Epithelial cell of prostate (primary cell): ENCODE data around the gene KIF7.
"Not testable (repeated sequence)": the region's sequence is repeated elsewhere in the genome, so short reads cannot be mapped to it uniquely, and the experiment has no call there.

Experiments
- DNase-seq: peaks from one replicate; pipeline ENCODE4 v3.0.0-alpha.2; 2011; ENCODE audit warnings: low read depth, low spot score
- H3K27ac ChIP-seq: fragments of 450-650 bp; 2 replicates; pipeline ENCODE4 v1.5.1; 2017; ENCODE audit warnings: mild to moderate bottlenecking

The KIF7 gene, protein sequence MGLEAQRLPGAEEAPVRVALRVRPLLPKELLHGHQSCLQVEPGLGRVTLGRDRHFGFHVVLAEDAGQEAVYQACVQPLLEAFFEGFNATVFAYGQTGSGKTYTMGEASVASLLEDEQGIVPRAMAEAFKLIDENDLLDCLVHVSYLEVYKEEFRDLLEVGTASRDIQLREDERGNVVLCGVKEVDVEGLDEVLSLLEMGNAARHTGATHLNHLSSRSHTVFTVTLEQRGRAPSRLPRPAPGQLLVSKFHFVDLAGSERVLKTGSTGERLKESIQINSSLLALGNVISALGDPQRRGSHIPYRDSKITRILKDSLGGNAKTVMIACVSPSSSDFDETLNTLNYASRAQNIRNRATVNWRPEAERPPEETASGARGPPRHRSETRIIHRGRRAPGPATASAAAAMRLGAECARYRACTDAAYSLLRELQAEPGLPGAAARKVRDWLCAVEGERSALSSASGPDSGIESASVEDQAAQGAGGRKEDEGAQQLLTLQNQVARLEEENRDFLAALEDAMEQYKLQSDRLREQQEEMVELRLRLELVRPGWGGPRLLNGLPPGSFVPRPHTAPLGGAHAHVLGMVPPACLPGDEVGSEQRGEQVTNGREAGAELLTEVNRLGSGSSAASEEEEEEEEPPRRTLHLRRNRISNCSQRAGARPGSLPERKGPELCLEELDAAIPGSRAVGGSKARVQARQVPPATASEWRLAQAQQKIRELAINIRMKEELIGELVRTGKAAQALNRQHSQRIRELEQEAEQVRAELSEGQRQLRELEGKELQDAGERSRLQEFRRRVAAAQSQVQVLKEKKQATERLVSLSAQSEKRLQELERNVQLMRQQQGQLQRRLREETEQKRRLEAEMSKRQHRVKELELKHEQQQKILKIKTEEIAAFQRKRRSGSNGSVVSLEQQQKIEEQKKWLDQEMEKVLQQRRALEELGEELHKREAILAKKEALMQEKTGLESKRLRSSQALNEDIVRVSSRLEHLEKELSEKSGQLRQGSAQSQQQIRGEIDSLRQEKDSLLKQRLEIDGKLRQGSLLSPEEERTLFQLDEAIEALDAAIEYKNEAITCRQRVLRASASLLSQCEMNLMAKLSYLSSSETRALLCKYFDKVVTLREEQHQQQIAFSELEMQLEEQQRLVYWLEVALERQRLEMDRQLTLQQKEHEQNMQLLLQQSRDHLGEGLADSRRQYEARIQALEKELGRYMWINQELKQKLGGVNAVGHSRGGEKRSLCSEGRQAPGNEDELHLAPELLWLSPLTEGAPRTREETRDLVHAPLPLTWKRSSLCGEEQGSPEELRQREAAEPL (N-terminal part only)

DNA sequence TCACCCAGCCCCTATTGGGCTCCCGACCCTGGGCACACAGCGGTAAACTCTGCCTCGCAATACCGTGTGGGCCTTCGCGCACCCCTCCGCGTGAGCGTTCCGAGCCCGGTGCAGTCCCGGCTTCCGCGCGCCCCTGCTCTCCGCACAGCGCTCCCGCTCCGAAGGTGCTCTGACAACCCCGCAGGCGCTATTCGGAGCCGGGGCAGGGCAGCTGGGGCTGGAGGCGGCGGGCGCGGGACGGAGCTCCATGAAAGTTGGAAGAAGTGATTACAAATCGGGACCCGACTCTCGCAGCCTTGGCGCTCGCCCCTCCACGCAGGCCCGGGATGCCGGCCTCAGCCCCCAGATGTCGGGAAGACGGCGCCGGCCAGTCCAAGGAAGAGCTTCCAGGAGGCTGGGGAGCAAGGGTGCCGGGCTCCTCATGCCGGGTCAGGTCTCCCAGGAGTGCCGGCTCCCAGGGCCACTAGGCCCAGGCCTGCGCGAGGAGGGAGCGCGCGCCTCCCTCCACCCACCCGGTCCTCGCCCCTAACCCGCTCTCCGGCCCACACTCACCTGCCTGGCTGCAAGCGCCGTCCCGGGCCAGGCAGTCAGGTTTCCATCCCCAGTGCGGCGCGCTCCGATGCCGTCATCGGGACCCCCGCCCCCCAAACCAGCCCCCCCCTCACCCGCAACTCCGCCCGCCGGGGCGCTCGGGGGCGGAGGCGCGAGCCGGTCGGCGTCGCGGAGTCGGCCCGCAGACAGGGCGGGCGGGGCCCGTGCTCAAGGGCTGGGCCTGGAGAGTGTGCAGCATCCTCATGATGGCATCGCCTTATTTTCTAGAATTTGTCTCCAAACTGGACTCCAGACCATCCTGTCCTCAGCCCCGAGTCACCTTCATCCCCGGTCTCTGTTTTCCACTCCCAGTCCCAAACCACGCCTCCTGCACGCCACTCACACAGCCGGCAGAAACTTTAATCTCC is at the start of gene KIF7:
TSS of gene KIF7 (minus strand) at position 621 of the 959 bp plus-strand sequence. CDS start 2,537 bp downstream, outside the sequence.
- H3K27ac ChIP-seq, result no peak within 1 kb of the TSS
- no peak for DNase-seq

DNA sequence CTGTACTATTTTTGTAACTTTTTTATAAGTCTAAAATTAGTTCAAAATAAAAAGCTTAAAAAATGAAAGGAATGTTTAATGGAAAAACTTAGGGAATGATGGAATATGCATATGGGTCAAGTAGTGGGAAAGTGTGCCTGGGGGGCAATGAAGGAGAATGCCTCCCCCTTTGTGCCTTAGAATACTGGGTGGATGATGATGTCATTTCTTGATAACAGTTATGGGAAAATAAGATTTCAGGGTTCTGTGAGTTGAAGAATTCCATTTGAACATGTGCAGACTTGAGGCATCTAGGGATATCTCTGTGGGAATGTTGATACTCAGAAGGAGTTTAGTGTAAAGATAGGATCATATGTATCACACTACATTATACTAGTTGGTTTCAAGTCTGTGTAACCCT is 49.1 kb upstream of the KIF7 start:
- DNase-seq, result no peak
- H3K27ac ChIP-seq, result no peak overlapping the region

DNA sequence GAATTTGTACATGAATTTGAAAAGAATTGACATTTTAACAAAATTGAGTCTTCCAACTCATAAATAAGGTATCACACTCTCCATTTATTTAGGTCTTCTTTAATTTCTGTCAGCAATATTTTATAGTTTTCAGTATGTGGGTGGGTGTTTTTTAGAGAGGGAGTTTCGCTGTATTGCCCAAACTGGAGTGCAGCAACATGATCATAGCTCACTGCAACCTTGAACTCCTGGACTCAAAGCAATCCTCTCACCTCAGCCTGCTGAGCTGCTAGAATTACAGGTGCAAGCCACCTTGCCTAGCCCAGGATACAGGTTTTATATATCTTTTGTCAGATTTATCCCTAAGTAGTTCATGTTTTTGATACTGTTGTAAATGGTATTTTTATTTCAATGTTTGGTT is 39.9 kb upstream of the KIF7 start:
- H3K27ac ChIP-seq, result no peak overlapping the region
- DNase-seq, result no peak

DNA sequence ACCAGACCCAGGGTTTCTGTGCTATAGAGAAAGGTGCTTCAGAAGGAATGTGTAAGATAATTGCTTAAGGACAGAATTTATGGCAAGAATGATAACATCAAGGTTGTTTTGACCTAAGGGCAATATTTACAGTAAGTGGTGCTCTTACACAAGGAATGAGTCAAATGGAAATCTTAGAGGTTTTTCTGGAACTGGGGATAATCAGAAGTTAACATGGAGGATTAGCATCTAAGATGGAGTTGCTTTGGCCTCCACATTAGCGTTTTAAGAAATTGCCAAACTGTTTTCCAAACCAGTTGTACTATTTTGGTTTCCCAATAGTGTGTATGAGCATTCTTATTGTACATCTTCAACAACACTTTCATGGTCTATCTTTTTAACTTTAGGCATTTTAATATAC is 38.4 kb upstream of the KIF7 start:
- H3K27ac ChIP-seq, result no peak overlapping the region
- no peak for DNase-seq

DNA sequence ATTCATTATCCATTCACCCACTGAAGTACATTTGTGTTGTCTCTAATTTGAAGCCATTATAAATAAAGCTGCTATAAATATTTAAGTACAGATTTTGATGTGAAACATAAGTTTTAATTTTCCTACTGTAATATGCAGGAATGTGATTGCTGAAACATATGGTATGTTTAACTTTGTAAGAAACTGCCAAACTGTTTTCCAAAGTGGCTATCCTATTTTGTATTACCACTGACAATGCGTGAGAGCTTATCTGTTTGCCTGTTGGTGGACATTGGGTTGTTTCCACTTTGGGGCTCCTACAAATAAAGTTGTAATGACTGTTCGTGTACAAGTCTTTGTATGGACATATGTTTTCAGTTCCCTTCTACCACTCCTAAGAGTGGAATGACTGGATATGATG is 37.8 kb upstream of the KIF7 start:
- H3K27ac ChIP-seq, result no peak overlapping the region
- DNase-seq, result no peak

DNA sequence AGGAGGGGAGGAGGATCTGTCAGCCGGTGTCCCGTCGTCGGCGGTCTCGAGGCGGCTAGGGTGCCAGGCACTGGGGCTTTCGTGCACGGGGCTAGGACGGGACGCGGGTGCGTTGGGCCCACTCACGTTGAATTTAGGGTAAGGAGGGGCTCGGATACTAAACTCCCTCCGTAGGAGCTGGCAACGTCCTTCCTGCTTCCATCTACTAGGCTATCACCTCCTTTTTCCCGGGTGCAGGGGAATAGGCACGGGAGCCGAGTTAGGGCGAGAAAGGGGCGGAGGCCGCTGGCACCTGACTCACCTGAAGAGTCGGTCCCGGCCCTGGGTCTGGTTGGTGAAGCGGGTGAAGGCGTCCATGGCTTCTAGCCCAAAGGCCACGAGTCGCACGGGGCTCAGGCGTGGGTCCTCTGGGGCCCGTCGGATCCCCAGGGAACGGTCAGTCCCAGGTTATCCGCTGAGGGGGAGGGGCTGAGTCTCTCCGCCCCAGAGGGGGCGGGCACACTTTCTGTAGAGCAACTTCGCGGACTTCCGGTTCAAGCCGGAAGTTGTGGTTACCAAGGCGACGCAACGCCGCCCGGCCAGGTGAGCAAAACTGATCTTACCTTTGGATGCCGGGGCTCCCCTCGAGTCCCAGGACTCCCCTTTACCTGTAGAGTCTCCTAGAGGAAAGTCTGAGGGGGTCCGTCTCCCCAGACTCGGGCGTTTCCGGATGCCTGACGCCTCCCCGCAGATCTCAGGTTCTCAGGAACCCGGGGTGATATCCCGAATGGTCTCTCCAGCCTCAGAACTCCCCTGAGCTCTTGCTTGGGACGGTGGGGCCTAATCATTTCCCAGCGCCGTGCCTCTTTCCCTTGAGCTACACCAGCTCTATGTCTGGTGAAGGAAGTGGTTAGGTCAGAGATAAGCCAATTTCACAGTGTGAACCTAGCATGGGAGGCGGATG is 35.3 kb upstream of the KIF7 start, which contains the start of the genes PEX11A and WDR93:
TSS of gene PEX11A (minus strand) at position 479 of the 943 bp plus-strand sequence. CDS start at position 357, 122 bp downstream.
TSS of gene WDR93 (plus strand) at position 536 of the 943 bp plus-strand sequence. CDS start 10,936 bp downstream, outside the sequence.
- no peak for DNase-seq
- H3K27ac ChIP-seq, result no peak within 1 kb of the TSS

DNA sequence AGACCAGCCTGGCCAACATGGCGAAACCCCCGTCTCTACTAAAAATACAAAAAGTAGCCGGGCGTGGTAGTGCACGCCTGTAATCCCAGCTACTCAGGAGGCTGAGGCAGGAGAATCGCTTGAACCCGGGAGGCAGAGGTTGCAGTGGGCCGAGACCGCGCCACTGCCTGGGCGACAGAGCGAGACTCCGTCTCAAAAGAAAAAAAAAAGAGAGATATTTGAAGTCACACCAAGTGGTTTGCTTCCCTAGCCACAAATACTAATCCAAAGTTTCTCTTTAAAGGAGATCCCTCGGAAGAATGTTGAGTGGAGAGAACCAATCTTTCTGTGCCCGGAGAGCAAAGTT is 34.6 kb upstream of the KIF7 start:
- not testable (repeated sequence) for DNase-seq, H3K27ac ChIP-seq

DNA sequence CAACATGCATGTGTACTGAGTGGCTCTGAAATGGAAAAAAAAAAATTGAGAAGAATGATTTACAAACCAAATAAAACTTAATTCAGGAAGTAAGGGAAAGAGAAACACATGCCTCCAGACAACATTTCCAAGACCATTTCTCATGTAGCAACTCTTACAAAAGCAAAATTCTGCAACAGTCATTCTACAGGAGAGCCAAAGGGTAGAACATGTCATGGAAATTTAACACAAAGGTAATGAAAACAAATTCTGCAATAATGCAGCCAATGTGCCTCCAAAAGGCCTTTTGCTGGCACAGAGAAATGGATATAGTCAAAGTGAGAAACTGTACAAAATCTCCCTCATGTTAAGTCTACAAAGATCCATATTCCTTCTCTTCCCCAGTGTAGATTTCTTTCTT is 31.3 kb upstream of the KIF7 start:
- DNase-seq, result no peak
- H3K27ac ChIP-seq, result no peak overlapping the region

DNA sequence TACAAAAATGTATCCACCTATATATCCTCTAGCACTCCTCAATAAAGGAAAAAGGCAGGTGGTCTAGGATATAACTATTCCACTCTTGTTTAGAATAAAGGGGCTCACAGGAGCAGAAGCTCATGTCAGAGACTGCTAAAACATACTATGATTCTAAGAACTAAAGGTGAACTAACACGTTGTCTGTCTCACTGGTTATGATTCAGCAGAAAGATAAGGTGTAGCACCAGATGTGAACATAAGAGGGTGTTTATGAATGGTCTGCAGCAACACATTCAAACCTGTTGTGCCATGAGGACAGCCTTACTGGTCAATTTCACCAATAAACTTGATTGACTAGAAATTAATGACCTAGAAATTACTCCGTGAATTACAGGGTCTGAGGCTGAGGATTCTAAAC is 30.7 kb upstream of the KIF7 start:
- DNase-seq, result no peak
- H3K27ac ChIP-seq, result no peak overlapping the region

DNA sequence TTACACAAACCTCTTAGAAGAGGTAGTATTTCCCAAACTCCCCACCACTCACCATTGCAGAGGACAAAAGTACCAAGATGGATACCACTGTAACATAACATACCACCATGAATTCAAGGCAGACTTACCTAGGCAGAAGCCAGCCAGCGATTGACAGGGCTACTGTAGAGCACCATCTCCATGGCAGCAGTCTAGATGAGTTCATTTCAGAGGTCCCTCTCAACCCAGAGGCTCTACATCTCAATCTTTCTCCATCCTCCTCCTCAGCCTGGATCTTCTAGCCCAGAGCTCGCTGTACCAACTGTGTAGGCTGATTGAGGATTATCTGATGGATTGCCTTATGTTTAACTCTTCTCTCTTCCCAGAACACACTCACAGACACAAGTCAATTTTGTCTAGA is 25.9 kb upstream of the KIF7 start:
- no peak for DNase-seq
- no peak overlapping the region for H3K27ac ChIP-seq

DNA sequence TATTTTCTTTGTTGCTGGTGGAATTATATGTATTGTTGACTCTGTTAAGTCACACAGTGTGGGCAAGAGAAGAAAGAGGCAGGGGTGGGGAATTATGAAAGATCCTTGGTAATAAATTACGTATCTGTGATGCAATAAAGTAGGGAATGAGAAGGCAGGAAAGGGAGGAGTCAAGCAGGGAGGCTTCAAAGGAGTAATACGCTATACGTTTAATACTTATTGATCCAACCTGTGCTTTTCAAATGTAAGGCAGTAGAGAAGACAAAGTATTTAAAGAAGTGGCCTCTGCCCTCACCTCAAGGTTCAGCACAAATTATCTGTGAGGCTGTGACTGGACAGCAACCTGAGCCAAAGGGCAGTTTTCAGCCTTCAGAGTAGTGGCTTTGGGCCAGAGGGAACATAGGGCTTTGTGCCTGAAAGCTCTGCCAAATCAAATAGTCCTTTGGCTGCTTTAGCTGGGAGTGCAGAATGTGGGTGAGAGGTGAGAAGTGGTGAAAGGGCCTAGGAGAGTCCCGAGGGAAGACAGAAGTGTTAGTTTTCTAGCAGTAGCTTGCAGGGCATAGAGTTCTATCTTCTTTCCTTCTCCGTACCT is 25.1 kb upstream of the KIF7 start:
- no peak for DNase-seq
- H3K27ac ChIP-seq, result no peak overlapping the region

DNA sequence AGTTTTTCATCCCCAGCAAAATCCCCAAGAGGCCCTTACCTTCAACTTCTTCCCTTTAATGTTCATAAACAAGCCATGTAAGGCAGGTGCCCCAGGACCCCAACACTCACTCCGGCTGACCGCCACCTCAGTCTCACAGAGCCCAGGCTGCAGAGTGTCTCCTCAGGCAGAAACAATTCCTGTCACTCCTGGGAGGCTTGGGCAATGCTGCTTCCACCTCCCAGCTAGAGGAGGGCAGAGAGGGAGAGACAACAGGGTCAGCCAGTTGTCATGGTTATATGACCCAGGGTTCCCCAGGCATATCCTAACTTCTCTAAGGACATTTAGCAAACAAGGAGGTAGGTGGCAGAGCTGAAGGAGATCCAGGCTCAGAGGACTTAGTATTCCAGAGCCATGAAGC is 23.9 kb upstream of the KIF7 start, which contains the start of gene PLIN1:
TSS of gene PLIN1 (minus strand) at position 156 of the 400 bp plus-strand sequence. CDS start 1,878 bp downstream, outside the sequence.
- H3K27ac ChIP-seq, result no peak within 1 kb of the TSS
- DNase-seq, result no peak

DNA sequence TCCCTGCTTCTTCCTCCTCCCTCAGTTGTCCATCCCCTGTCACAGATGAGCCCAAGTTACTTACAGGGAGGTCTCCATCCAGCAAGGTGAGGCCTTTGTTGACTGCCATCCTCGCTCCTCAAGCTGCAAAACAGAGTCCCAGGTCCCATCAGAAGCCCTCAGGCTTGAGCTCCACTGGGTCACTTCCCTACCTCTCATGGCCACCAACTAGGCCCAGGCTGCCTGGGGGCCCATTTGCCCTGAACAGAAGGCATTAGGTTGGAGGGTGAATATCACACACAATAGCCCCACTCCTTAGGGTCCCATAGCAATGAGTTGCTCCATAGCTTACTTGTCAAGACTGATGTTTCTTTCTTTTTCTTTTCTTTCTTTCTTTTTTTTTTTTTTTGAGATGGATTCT is 22.1 kb upstream of the KIF7 start:
- H3K27ac ChIP-seq, result no peak overlapping the region
- DNase-seq, result no peak

DNA sequence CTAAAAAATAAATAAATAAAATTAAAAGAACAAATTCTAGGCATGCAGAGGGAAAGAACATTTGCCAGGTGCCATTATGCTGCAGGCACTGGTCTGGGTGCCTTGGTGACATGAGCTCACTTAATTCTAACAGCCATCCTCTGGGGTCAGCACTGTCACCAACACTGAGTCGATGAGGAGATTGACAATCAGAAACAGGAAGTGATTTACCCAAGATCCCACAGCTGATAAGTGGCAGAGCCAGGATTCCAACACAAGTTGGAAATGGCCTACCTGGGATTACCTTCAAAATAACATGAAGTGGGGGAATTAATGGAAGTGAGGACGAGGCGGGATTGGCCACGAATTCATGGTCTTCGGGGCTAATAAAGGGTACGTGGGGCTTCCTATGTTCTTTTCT is 20.3 kb upstream of the KIF7 start:
- no peak for DNase-seq
- no peak overlapping the region for H3K27ac ChIP-seq

DNA sequence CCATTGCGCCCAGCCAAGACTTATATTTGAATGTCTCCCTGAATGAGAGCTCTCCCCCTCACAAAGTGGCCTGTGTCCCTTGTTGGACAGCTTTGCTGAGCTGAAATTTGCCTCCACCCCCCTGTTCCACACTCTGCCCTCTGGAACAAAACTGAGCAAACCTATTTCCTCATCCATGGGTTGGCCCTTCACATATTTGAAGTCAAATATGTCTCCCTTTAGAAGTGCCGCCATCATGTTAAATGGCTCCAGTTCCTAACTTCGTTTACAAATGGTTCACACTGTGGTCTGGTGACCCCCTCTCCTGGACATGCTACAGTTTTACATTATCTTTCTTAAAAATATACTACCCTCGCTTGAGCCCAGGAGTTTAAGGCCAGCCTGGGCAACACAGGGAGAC is 19.3 kb upstream of the KIF7 start:
- no peak for DNase-seq
- H3K27ac ChIP-seq, result no peak overlapping the region

DNA sequence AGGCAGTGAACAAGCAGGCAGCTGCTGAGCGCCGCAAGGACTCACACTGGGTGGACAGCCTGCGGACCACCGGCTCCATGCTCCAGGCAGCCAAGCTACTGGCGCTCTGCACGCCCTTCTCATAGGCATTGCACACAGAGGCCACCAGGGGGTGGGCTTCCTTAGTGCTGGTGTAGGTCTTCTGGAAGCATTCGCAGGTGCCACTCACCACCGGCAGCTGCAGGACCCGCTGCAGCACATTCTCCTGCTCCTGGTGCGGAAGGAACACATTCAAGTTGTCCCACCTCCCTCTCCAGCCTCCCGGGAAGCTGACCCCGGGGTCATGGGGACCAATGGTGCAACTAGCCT is 17.9 kb upstream of the KIF7 start:
- no peak for DNase-seq
- no peak overlapping the region for H3K27ac ChIP-seq

DNA sequence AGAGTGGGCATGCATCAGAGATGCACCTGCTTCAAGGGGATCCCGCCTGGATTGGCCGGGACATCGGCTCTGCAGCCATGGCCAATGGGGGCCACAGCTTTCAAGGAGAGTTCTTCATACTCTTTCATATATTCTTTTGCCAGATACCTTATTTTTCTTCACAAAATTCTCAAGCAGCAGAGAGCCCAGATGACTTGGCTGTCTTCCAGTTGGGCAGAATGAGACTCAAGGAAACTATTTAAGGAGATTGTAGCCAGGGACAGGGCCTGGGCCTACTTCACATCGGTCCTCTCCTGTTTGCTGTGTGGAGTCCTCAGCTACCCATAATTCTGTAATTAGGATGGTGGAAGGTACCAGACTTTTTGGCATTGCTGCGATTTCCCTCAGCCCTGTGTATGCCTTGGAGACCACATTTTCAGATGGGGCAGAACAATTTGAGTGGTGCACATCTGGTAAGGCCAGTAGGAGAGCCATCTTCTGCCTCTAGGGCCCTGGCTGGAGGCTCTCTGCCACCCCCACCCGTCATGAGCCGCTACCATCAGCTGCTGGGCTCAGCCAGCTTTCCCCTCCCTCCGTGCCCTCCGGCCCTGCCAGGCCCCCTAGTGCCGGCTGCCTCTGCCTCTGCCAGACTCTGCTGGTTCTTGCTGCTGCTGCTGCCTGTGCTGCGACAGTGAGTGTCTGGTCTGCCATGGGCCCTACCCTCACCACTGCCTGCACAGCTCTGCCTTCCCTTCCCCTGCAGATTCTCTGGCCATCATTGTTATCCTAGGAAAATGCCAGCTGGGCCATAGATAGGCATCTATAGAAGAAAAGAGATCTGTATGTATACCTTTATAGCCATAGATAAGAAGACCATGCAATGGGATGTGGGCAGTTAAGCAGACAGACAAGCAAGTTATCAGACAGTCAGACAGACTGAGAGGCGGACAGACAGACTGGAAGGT is 17.2 kb upstream of the KIF7 start:
- no peak for DNase-seq
- no peak overlapping the region for H3K27ac ChIP-seq
